T-helper 2 cell treated with Interferon-gamma antibody and Interleukin-4, amounts not matched to agents 100 ng/mL and 5 ng/mL, for 36 hours (primary cell): ENCODE measurements around the gene SNTG2. TPM values are rescaled to one million over a fixed set of nuclear protein-coding genes. Genes with fewer than 3 reads are reported as not detected.

ENCODE experiments used
- intact Hi-C: fragments of 100-400 bp; cut with micrococcal nuclease; formaldehyde crosslinking; loops from one replicate; pipeline ENCODE4 v1.15.1; 2023
- total RNA-seq: library from RNA; stranded (reverse); gene quantifications from 2 replicates; pipeline ENCODE4 v1.2.3, GENCODE V29; 2022

SNTG2 gene
- total RNA-seq, 1 donor from 2014 or later = 0.57 TPM

DNA sequence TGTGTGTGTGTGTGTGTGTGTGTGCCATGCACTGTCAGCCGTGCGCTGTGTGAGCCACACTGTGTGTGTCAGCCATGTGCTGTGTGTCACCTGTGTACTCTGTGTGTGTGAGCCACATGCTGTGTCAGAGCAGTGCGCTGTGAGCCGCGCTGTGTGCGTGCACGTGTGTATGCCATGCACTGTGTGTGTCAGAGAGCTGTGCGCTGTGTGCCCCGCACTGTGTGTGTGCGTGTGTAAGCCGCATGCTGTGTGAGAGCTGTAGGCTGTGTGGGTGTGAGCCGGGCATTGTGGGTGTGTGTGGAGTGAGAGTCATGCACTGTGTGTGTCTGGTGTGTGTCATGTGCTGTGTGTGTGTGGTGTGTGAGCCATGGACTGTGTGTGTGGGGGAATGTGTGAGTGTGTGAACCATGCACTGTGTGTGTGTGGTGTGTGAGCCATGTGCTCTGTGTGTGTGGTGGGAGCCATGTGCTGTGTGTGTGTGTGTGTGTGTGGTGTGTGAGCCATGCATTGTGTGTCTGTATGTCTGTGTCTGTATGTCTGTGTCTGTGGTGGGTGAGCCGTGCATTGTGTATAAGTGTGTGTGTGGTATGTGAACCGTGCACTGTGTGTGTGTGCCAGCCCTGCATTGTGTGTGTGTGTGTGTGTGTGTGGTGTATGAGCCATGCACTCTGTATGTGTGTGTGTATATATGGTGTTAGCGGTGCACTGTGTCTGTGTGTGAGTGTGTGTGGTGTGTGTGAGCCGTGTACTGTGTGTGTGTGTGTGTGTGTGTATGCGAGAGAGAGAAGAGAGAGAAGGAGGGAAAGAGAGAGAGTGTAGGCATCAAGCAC, 356.3 kb downstream of the SNTG2 start:
- intact Hi-C loops = no loop called here

DNA sequence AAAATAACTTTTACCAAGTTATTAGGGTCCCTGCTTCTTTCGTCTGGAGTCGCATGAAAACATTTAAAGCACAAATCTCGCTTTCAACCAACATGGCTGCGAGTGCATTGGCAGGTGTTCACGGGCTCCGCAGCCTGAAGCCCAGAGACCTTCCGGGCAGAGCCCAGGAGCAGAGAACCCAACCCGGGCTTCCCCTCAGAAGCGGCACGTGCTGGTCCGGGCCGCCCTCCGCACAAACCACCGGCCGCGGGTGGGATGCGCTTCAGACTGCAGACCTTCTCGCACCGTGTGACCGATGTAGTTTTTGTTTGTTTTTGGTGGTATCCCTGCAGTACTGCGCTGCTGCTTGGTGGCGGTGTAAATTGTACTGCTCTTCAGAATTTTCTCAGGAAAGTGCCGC, 357.0 kb downstream of the SNTG2 start:
- intact Hi-C loops = no loop called here

GRCh38 chr2:1308678-1309077, 358.0 kb downstream of the SNTG2 start:
- intact Hi-C loops = no loop called here

DNA sequence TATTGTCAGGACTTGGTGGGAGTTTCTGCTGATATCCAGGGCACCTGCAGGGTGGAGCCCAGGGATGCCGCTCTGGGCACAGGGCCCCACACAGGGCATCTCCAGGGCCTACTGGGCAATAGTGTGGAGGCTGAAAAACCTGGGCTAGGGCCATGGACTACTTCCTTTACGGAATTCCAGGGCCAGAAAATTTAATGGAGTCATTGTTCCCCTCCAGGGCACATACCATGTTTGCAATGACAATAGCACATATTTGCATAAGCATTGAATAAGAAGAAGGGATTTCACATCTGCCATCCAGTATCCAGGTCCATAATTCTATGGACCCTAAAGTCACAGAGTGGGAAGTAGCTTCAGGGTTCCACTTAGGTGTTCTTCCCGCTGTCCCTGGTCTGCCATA, 358.9 kb downstream of the SNTG2 start:
- intact Hi-C loops = no loop called here

- intact Hi-C loops = no loop called here
Observed at GRCh38 chr2:1310202-1310601, 359.6 kb downstream of the SNTG2 start.

GRCh38 chr2:1310866-1311265, 360.2 kb downstream of the SNTG2 start:
- intact Hi-C loops = no loop called here

DNA sequence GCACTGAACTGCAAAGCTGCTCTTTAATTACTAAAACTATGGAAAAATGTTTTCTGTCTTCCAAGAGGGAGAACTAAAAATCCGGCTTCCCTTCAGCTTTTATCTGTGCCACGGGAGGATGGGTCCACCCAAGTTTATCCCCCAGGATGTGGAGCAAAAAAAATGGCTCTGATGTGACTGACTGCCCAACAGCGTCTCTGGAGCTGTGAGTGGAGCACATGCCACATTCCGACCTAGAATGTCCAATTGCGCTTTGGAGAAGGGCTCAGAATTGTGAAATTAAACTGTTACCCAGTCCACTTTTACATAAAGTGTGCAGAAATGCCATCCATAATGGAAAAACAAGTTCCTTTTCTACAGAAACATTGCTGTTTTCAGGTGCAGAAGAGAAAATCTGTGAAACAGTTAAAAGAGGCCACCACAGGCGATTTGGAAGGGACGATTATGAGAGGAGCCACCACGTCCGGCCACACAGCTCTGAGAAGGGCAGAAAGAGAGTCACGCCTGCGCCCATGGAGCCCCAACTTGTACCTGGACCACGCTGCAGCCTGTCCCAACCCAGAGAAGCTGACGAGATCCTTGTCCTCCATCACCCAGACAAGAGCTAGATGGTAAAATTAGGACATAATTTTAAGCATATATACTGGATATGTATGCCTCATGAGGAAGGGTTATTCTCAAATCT, 362.7 kb downstream of the SNTG2 start:
- intact Hi-C loops = no loop called here

DNA sequence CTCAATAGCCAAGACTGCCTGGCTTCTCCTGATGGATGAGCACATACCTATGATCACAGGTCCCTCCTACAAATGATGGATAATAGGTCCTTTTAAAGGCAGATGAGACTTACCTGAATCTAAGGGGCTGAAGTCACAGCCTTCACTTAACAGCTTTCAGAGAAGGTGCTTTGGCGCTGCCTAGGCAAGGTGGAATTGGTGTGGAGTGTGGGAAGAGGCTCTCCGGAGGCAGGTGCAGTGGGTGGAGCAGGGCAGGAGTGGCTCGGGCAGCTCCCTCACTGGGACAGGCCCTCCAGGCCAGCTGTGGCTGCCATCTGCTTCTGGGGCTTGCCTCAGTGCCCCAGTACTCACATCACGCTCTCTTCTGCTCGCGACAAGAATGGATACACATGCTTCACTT, 363.6 kb downstream of the SNTG2 start:
- intact Hi-C loops = no loop called here

- intact Hi-C loops = no loop called here
Observed at GRCh38 chr2:1318366-1319009, 367.8 kb downstream of the SNTG2 start.

DNA sequence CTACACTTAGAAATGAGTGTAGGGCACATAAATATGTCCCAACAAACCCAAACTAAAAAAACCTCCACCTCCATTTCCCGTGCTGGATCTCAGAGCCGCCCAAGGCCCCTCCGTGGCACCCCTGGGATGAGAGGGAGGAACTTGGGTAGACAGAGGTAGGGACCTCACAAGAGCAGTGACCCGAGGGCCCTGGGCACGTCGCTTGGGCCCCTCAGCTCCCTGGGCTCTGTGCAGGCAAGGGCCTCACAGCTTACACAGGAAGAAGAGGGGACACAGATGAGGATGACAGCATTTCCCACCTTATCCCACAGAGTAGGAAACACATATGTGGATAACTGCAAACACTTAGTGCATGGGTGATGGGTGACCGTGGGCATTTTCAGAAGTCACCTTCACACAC, 368.7 kb downstream of the SNTG2 start:
- intact Hi-C loops = no loop called here

DNA sequence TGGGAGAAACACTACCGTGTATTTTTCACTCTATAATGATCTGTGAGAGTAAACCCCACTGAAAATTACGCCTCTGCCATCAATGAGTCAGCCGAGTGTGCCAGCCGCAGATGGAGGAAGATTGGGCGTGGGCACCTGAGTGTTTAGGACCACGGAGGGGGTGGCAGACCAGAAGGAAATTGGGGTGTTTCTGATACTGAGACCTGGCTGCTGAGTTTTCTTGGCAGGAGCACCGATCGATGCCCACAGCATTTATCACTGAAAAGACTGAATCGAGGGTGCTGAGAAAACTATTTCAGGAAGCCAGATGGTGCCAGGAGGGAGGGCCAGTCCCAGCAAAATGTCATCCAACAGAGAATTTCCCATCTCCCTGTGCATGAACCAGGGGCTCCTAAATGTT, 370.7 kb downstream of the SNTG2 start:
- intact Hi-C loops = no loop called here

DNA sequence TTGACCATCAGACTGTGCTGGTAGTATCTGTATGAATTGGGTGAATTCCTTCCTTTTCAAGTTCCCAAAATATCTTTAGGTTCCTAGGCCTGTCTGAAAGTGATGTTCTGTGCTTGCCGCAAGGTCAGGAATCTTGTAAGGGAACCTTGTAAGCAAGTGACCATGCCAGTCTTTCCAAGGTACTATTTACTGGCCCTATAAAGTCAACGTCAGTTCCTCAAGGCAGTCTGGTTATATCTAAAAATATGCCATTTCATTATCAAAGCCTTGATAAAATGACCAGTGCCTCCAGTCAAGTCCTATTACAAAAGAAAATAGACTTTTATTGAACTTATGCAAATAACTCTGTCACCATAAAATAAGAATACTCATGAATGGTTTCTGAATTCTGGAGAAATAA, 374.2 kb downstream of the SNTG2 start:
- intact Hi-C loops = no loop called here

GRCh38 chr2:1328684-1329083, 378.0 kb downstream of the SNTG2 start:
- intact Hi-C loops = no loop called here

- intact Hi-C loops = no loop called here
Observed at GRCh38 chr2:1339388-1340140, 388.9 kb downstream of the SNTG2 start.

- intact Hi-C loops = no loop called here
Observed at GRCh38 chr2:1340141-1340512, 389.5 kb downstream of the SNTG2 start.

DNA sequence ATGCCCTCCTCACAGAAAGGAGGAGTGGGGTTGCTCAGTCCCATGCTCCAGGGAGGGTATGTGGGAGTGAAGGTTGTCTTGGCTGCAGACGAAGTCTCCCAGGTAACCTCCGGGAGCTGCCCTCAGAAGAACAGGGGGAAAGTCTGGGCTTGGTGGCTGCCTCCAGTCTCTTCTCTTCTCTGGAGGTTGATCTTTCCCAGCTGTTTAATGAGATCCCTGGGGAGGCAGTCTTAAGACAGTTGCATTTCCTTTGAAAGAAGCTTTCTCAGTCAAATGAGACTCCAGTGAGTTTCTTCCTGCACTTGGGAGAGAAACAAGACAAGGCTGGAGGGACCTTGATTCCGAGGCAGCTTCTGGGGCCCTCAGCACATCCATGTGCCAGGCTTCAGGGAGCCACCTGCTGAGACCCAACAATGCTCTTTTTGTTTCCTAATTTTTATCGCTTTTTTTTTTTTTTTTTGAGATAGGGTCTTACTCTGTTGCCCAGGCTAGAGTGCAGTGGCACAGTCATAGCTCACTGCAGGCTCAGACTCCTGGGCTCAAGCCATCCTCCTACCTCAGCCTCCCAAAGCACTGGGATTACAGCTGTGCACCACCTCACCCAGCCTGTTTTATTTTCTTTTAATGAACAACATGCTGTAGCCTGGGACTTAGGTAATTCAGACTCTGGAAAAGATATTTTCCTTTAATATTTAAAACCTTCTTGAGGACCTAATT, 390.9 kb downstream of the SNTG2 start:
- intact Hi-C loops = no loop called here

- intact Hi-C loops = no loop called here
Observed at GRCh38 chr2:1348789-1349188, 398.1 kb downstream of the SNTG2 start.

GRCh38 chr2:1350111-1350510, 399.5 kb downstream of the SNTG2 start:
- intact Hi-C loops = no loop called here

DNA sequence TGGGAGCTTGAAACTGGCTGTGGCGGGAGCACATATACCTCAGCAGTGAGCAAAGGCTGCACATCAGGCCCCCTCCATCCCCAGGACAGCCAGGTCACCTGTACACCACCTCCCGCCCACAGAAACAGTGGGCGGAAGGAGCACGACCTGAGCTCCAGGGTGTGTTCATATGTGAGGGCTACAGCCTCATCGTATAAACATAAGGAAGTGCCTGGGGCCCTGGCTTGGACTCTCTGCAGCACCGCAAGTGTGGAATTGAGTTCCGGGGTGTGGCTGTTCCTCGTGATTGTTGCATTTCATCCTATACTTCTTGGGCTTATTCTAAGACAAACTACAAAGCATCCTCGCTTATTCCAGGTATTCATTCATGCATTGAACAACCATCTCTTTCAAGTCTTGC, 402.5 kb downstream of the SNTG2 start:
- intact Hi-C loops = no loop called here

GRCh38 chr2:1353543-1353942, 402.9 kb downstream of the SNTG2 start:
- intact Hi-C loops = no loop called here

DNA sequence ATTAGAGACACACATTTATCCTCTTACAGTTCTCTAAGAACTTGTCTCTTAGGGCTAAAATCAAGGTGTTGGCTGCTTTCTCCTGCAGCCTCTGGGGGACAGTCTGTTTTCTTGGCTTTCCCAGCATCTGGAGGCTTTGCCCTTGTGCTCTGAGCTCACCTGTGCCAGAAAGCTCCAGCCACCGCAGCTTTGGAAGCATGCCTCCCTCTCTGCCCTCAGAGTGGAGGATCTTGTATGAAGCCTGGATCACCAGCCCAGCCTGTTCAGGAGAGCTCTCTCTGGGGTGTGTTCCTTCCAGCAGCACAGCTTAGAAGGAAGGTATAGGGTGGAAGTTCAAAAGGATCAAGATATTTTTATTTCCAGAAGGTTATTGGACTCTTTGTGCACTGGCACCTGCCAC, 409.5 kb downstream of the SNTG2 start:
- intact Hi-C loops = no loop called here
